CD4-positive, alpha-beta T cell treated with Interleukin-15 for 4 hours (primary cell): ENCODE results near the gene PTPRQ.

Experiments used
- DNase-seq: peaks from one replicate; pipeline ENCODE4 v3.0.0-alpha.2; 2020; ENCODE audit warnings: low spot score

The PTPRQ gene

GRCh38 chr12:80702889-80703805, 259.1 kb downstream of the PTPRQ start:
- DNase-seq = no peak

- no peak for DNase-seq
These were observed 260.4 kb downstream of the PTPRQ start for GRCh38 chr12:80704420-80704819.

GRCh38 chr12:80707126-80707829, 263.2 kb downstream of the PTPRQ start, which contains the start of gene MYF6:
Gene MYF6 (plus strand): TSS chr12:80707634. CDS start chr12:80707720, 86 bp downstream.
- DNase-seq = no peak

- no peak for DNase-seq
These were observed 263.8 kb downstream of the PTPRQ start for GRCh38 chr12:80707830-80708258.

- DNase-seq = no peak
These were observed 264.4 kb downstream of the PTPRQ start for GRCh38 chr12:80708259-80708974.

GRCh38 chr12:80708975-80709328, 264.9 kb downstream of the PTPRQ start:
- DNase-seq = no peak

- no peak for DNase-seq
These were observed 266.0 kb downstream of the PTPRQ start for GRCh38 chr12:80709811-80710726.

- DNase-seq = no peak
These were observed 266.9 kb downstream of the PTPRQ start for GRCh38 chr12:80710727-80711449.

- no peak for DNase-seq
These were observed 267.8 kb downstream of the PTPRQ start for GRCh38 chr12:80711866-80712265.

- no peak for DNase-seq
These were observed 268.8 kb downstream of the PTPRQ start for GRCh38 chr12:80712866-80713265.

GRCh38 chr12:80713419-80713818, 269.4 kb downstream of the PTPRQ start:
- no peak for DNase-seq

- no peak for DNase-seq
These were observed 270.0 kb downstream of the PTPRQ start for GRCh38 chr12:80714055-80714454.

GRCh38 chr12:80714846-80715245, 270.8 kb downstream of the PTPRQ start:
- DNase-seq = no peak

- no peak for DNase-seq
These were observed 271.7 kb downstream of the PTPRQ start for GRCh38 chr12:80715713-80716249.

- no peak for DNase-seq
These were observed 272.8 kb downstream of the PTPRQ start, which contains the start of gene MYF5 for GRCh38 chr12:80716696-80717469. Gene MYF5 (plus strand): TSS chr12:80716912. CDS start chr12:80717064, 152 bp downstream.

GRCh38 chr12:80717856-80718255, 273.8 kb downstream of the PTPRQ start:
- no peak for DNase-seq

GRCh38 chr12:80720516-80720915, 276.5 kb downstream of the PTPRQ start:
- DNase-seq = no peak

GRCh38 chr12:80721326-80721725, 277.3 kb downstream of the PTPRQ start:
- no peak for DNase-seq
